CD14-positive monocyte (primary cell): Measurements from ENCODE around the gene LACTBL1. TPM values are rescaled to one million over a fixed set of nuclear protein-coding genes. Genes with fewer than 3 reads are reported as not detected.

ENCODE experiments used
- DNase-seq, 3 donors: peaks; one replicate each; pipeline ENCODE4 v3.0.0-alpha.2; 2011 to 2022
- H2AFZ ChIP-seq: 2 replicates; pipeline ENCODE4 v1.6.0; 2012; ENCODE audit warnings: mild to moderate bottlenecking, low read depth, low read length, inconsistent platforms; ENCODE audit not compliant: insufficient read depth, poor library complexity, severe bottlenecking
- H3K27ac ChIP-seq, 2 donors: 1 replicate in 1 of 2; 2 replicates in 1 of 2; pipeline ENCODE4 v1.5.1; 2012 to 2013; ENCODE audit warnings: low read length in 2 of 2, control low read depth in 1 of 2, inconsistent platforms in 1 of 2, low read depth in 1 of 2, mild to moderate bottlenecking in 1 of 2
- H3K27me3 ChIP-seq, 2 donors: one replicate each; pipeline versions ENCODE4 v1.6.0 to v1.6.1; 2011 to 2013; ENCODE audit warnings: low read length in 2 of 2; ENCODE audit not compliant: control insufficient read depth in 2 of 2, insufficient read depth in 2 of 2
- H3K36me3 ChIP-seq, 2 donors: replicated peaks in 1 of 2; 1 replicate in 1 of 2; 2 replicates in 1 of 2; pipeline versions ENCODE4 v1.5.1 to v1.6.1; 2012 to 2013; ENCODE audit warnings: low read length in 2 of 2, control low read depth in 1 of 2, inconsistent platforms in 1 of 2, mild to moderate bottlenecking in 1 of 2; ENCODE audit not compliant: insufficient read depth in 2 of 2, control insufficient read depth in 1 of 2
- H3K4me1 ChIP-seq, 2 donors: 1 replicate in 1 of 2; 2 replicates in 1 of 2; pipeline versions ENCODE4 v1.5.1 to v1.6.1; 2012 to 2013; ENCODE audit warnings: low read length in 2 of 2, control low read depth in 1 of 2, inconsistent platforms in 1 of 2, mild to moderate bottlenecking in 1 of 2, moderate library complexity in 1 of 2; ENCODE audit not compliant: insufficient read depth in 2 of 2, control insufficient read depth in 1 of 2
- H3K4me2 ChIP-seq: replicated peaks from 2 replicates; pipeline ENCODE3; 2012; ENCODE audit warnings: low read length, moderate library complexity, mild to moderate bottlenecking; ENCODE audit not compliant: poor library complexity, severe bottlenecking; ENCODE audit errors: extremely low read depth
- H3K4me3 ChIP-seq, 3 experiments: fragments of 200-600 bp in 1 of 3; sonication (generic) in 1 of 3; replicated peaks in 1 of 3; 1 replicate in 2 of 3; 2 replicates in 1 of 3; pipeline ENCODE4 v1.5.1; 2011 to 2013; ENCODE audit warnings: low read length in 3 of 3, mild to moderate bottlenecking in 3 of 3, control low read depth in 2 of 3, low read depth in 2 of 3, inconsistent platforms in 1 of 3, moderate library complexity in 1 of 3
- H3K79me2 ChIP-seq: 2 replicates; pipeline ENCODE4 v1.6.0; 2012; ENCODE audit warnings: mild to moderate bottlenecking, control low read depth, inconsistent platforms, low read length, moderate library complexity; ENCODE audit not compliant: insufficient read depth
- H3K9ac ChIP-seq: 2 replicates; pipeline ENCODE4 v1.6.0; 2017; ENCODE audit warnings: low read length, mild to moderate bottlenecking; ENCODE audit not compliant: insufficient read depth, poor library complexity, severe bottlenecking
- H3K9me3 ChIP-seq, 2 donors: replicated peaks in 1 of 2; 1 replicate in 1 of 2; 2 replicates in 1 of 2; pipeline versions ENCODE4 v1.5.1 to v1.6.1; 2012 to 2013; ENCODE audit warnings: low read length in 2 of 2, control low read depth in 1 of 2; ENCODE audit not compliant: control insufficient read depth in 1 of 2, insufficient read depth in 1 of 2
- H4K20me1 ChIP-seq: 2 replicates; pipeline ENCODE4 v1.6.0; 2012; ENCODE audit warnings: mild to moderate bottlenecking, low read length, control low read depth, moderate library complexity; ENCODE audit not compliant: insufficient read depth
- H3K27ac Mint-ChIP-seq, 7 donors: one replicate each; pipeline ENCODE4 v1.8.0; 2020; ENCODE audit warnings: mild to moderate bottlenecking in 7 of 7, mixed read lengths in 7 of 7, moderate library complexity in 6 of 7, inconsistent platforms in 2 of 7
- H3K27me3 Mint-ChIP-seq, 3 donors: one replicate each; pipeline ENCODE4 v1.8.0; 2021 to 2022; ENCODE audit warnings: low read depth in 3 of 3, mild to moderate bottlenecking in 3 of 3, mixed read lengths in 3 of 3, moderate library complexity in 3 of 3, inconsistent platforms in 1 of 3
- H3K36me3 Mint-ChIP-seq, 2 donors: one replicate each; pipeline ENCODE4 v1.8.0; 2020; ENCODE audit warnings: mixed read lengths in 2 of 2, inconsistent platforms in 1 of 2, mild to moderate bottlenecking in 1 of 2
- H3K4me1 Mint-ChIP-seq: one replicate; pipeline ENCODE4 v1.8.0; 2020; ENCODE audit warnings: mild to moderate bottlenecking, mixed read lengths
- H3K4me3 Mint-ChIP-seq, 2 donors: one replicate each; pipeline ENCODE4 v1.8.0; 2020; ENCODE audit warnings: mild to moderate bottlenecking in 2 of 2, mixed read lengths in 2 of 2, moderate library complexity in 1 of 2
- H3K9me3 Mint-ChIP-seq, 7 donors: one replicate each; pipeline ENCODE4 v1.8.0; 2020 to 2022; ENCODE audit warnings: mixed read lengths in 7 of 7, mild to moderate bottlenecking in 6 of 7, moderate library complexity in 6 of 7, inconsistent platforms in 2 of 7
- CTCF ChIP-seq: fragments of 200-600 bp; IDR thresholded peaks from one replicate; pipeline ENCODE4 v1.8.0; 2022; ENCODE audit warnings: antibody characterized with exemption, mild to moderate bottlenecking
- WGBS: methylation state at CpG from one replicate; pipeline ENCODE4 v1.1.5; 2013; ENCODE audit warnings: missing lambda C conversion rate; ENCODE audit not compliant: insufficient coverage; 5-methylcytosine and 5-hydroxymethylcytosine counted together
- intact Hi-C, 2 donors: fragments of 100-400 bp; cut with micrococcal nuclease; formaldehyde crosslinking; loops; one replicate each; pipeline versions ENCODE4 v1.15.0 to v1.15.1; 2023
- polyA plus RNA-seq, 3 donors: library from polyadenylated mRNA; depleted of rRNA in 1 of 3; unstranded in 2 of 3; stranded (reverse) in 1 of 3; fragments of 300-500 nt in 2 of 3; fragments of >200 nt in 1 of 3; fragmentation: Illumina TruSeq in 2 of 3; gene quantifications; 1 replicate in 2 of 3; 2 replicates in 1 of 3; pipeline ENCODE4 v1.2.3, GENCODE V29; 2012 to 2021

LACTBL1 gene
- polyA plus RNA-seq, 3 donors = not detected

- intact Hi-C loops = no loop called here
- no peaks in the 10 kb centered on the region for H3K27me3 ChIP-seq
- TF ChIP-seq CTCF = no peak
- peak within 1 kb of the TSS; percentile 97 for H3K9ac ChIP-seq
- peak within 1 kb of the TSS; percentile 16 to 78 for H3K27ac ChIP-seq
- DNase-seq = peak; percentile 86 to 89 (median 87)
- Mint-ChIP-seq H3K4me1 (peaks cover 52% of the 10 kb centered on the region), H3K27ac (peak within 1 kb of the TSS; percentile 85 to 94 (median 89)), H3K27me3 (no peaks in the 10 kb centered on the region), H3K4me3 (peak within 1 kb of the TSS; percentile 99 to 100), H3K9me3 (peaks cover 0 to 3% (median 0%) of the 10 kb centered on the region in 7 donors), H3K36me3 (no peaks in the 10 kb centered on the region)
- H3K4me2 ChIP-seq = peak within 1 kb of the TSS; percentile 88
- WGBS = under 1% methylated on average over 85 of the region's 85 CpGs
- H3K9me3 ChIP-seq = no peaks in the 10 kb centered on the region
- peaks cover 54% of the 10 kb centered on the region for H3K79me2 ChIP-seq
- peaks cover 37 to 55% of the 10 kb centered on the region in 2 donors for H3K4me1 ChIP-seq
- H3K4me3 ChIP-seq = peak within 1 kb of the TSS; percentile 50 to 90 (median 80)
- H3K36me3 ChIP-seq = no peaks in the 10 kb centered on the region
- peak within 1 kb of the TSS; percentile 86 for H2AFZ ChIP-seq
- peaks cover 32% of the 10 kb centered on the region for H4K20me1 ChIP-seq
These were observed 46.6 kb upstream of the LACTBL1 start, which contains the start of gene KDM1A for GRCh38 chr1:23019094-23019862. Gene KDM1A, plus strand, starts transcription at chr1:23019468. Its CDS starts 129 bp downstream, at chr1:23019597.

GRCh38 chr1:23018661-23019093 lies 46.0 kb upstream of the LACTBL1 start:
- Histone ChIP-seq H3K9ac (peak overlapping the region; percentile 97), H3K27ac (peak overlapping the region in 1 of 2 donors; percentile 78), H3K4me2 (peak overlapping the region; percentile 88), H4K20me1 (peaks cover 26% of the 10 kb centered on the region), H2AFZ (peak overlapping the region; percentile 86), H3K4me3 (peak overlapping the region; percentile 50 to 90 (median 80)), H3K36me3 (no peaks in the 10 kb centered on the region), H3K79me2 (peaks cover 48% of the 10 kb centered on the region), H3K9me3 (no peaks in the 10 kb centered on the region), H3K27me3 (no peaks in the 10 kb centered on the region), H3K4me1 (peaks cover 38 to 55% of the 10 kb centered on the region in 2 donors)
- intact Hi-C loops = no loop called here
- WGBS = 43% methylated on average over 1 of the region's 10 CpGs
- Mint-ChIP-seq H3K9me3 (peaks cover 0 to 3% (median 0%) of the 10 kb centered on the region in 7 donors), H3K4me3 (peak overlapping the region; percentile 83 to 96), H3K27ac (peak overlapping the region; percentile 67 to 89 (median 87)), H3K4me1 (peaks cover 52% of the 10 kb centered on the region), H3K36me3 (no peaks in the 10 kb centered on the region), H3K27me3 (no peaks in the 10 kb centered on the region)
- peak in 2 of 3 donors; percentile 19 to 42 for DNase-seq
- no peak for TF ChIP-seq CTCF
